GM12875 (cell line): Measurements from ENCODE around the gene LCK.
A peak's percentile ranks its signal among the peaks of the same experiment; 100 is the strongest.

ENCODE experiments used
- H3K4me3 ChIP-seq: one replicate; pipeline ENCODE4 v1.5.1; 2011; ENCODE audit warnings: low read depth, low read length, control low read depth
- CTCF ChIP-seq: IDR thresholded peaks from 2 replicates; pipeline ENCODE4 v1.5.1; 2011; ENCODE audit warnings: low read depth, mild to moderate bottlenecking, control low read depth, inconsistent platforms, low read length, moderate library complexity, borderline replicate concordance; ENCODE audit not compliant: insufficient read depth

Gene LCK

DNA sequence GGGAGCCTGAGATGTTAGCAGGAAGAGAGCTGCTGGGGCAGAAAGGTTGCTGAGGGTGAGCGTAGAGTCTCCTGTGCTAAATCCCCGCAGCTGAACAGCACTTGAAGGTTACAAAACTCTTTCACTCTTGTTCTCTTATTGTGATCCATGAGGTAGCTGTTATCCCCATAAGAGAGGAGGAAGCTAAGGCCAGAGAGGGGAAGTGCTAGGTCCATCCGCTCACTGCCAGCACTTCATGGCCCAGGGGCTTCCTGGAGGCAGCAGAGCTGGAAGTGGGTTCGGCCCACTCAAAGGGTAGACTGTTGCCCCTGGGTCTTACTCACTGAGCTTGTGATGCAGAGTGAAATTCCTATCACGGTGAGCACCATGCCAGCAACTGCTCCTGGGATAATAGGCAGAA is 34.5 kb upstream of the LCK start:
- no peak overlapping the region for H3K4me3 ChIP-seq
- no peak for TF ChIP-seq CTCF

DNA sequence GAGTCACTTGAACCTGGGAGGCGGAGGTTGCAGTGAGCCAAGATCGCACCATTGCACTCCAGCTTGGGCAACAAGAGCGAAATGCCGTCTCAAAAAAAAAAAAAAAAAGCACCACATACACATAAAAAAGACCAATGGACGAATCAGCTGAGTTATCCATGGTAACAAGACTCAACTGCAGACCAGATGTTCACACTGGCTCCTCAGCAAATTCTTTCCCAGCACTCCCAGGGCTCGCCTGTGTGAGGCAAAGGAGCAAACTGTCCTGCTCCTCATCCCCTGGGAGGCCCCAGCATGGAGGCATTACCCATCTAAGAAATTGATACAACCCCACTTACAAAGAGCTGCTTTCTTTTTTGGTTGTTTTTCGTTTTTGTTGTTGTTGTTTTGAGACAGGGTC is 32.0 kb upstream of the LCK start:
- no peak overlapping the region for H3K4me3 ChIP-seq
- no peak for TF ChIP-seq CTCF

- no peak for TF ChIP-seq CTCF
- H3K4me3 ChIP-seq: peak overlapping the region; percentile 93
Observed at GRCh38 chr1:32220746-32221580, 30.1 kb upstream of the LCK start.

GRCh38 chr1:32221581-32221979 is 29.5 kb upstream of the LCK start:
- H3K4me3 ChIP-seq: peak overlapping the region; percentile 93
- TF ChIP-seq CTCF: no peak

DNA sequence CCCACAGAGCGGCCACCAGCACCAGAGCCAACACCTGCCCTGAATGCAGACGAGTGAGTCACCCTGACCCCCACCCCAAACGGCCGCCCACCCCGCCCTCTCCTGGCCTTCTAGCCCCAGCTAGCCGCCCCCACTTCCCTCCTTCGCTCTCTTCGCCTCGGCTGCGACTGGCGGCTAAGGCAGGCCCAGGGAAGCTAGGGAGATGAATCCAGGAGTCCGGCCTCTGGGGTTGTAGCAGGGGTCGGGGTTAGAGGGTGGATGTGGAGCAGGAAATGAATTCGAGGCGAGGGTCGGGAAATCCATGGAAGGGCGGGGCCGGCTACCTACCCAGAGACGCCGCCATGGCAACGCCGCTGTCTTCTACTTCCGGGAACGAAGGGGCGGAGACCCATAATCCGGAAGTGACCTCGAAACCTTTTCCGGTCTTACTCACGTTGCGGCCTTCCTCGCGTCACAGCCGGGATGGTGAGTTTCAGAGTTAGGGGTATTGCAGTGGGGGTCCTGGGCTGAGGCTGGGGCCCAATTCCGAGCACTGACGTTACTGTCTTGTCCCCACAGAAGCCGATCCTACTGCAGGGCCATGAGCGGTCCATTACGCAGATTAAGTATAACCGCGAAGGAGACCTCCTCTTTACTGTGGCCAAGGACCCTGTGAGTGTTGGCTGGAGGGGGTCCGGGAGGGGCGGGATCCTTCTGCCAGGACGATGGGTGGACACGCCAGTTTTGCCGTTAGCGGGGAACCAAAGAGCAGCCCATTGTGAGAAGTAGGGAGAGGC is 28.9 kb upstream of the LCK start, which contains the start of the genes EIF3I and TMEM234:
EIF3I (plus strand) TSS at position 428 of the 776 bp plus-strand sequence; CDS start at position 463, 35 bp downstream.
TMEM234 (minus strand) TSS at position 374 of the 776 bp plus-strand sequence; CDS start at position 343, 31 bp downstream.
- TF ChIP-seq CTCF: no peak
- H3K4me3 ChIP-seq: peak within 1 kb of the TSS; percentile 93

DNA sequence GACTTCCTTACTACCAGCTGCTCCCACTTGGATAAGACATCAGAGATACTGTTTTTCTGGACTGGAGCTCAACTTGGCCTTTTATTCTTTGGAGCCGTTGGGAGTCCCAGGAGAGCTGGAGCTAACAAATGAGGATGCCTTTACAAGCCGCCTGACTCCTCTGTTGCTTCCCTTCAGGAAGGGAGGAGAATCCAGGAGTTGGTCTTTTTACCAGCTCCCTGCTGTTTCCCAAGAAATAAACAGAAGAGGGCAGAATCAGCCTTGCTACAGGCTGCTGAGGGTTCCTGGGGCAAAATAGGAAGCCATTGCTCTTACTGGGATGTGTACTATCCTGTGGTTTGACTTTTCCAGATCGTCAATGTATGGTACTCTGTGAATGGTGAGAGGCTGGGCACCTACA is 27.4 kb upstream of the LCK start:
- no peak for TF ChIP-seq CTCF
- no peak overlapping the region for H3K4me3 ChIP-seq

DNA sequence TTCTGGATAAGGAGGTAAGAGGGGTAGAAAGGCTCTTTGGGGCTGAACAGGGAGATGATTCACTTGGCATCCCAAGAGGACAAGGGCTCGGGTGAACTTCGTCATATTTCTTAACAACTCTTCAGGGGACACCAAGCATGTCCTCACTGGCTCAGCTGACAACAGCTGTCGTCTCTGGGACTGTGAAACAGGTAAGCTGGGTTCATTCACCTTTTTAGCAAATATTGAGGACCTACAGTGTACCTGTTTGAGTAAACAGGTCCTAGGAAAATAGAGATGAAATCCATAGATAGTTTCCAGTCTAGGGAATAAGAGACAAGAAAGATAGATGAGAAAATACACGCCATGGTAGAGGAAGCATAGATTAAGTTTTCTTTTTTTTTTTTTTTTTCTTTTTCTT is 26.8 kb upstream of the LCK start:
- TF ChIP-seq CTCF: no peak
- no peak overlapping the region for H3K4me3 ChIP-seq
